Esophagus muscularis mucosa (tissue), 4 donors: ENCODE measurements around the gene COG5. TPM values are rescaled to one million over a fixed set of nuclear protein-coding genes. Genes with fewer than 3 reads are reported as not detected.
A peak's percentile ranks its signal among the peaks of the same experiment; 100 is the strongest.

Experiments used
- DNase-seq: peaks from one replicate; pipeline ENCODE4 v3.0.0-alpha.2; 2017; ENCODE audit errors: extremely low spot score
- H3K27ac ChIP-seq, 4 donors: fragments of 200-600 bp; sonication (generic); replicated peaks in 1 of 4; 1 replicate in 3 of 4; 2 replicates in 1 of 4; pipeline ENCODE4 v1.5.1; 2016 to 2019; ENCODE audit warnings: mild to moderate bottlenecking in 1 of 4
- H3K27me3 ChIP-seq, 4 donors: fragments of 200-600 bp; sonication (generic); one replicate each; pipeline versions ENCODE4 v1.5.1 to v1.6.0; 2016 to 2019
- H3K36me3 ChIP-seq, 4 donors: fragments of 200-600 bp; sonication (generic); one replicate each; pipeline ENCODE4 v1.5.1; 2016 to 2019
- H3K4me1 ChIP-seq, 4 donors: fragments of 200-600 bp; sonication (generic); one replicate each; pipeline ENCODE4 v1.5.1; 2016 to 2019
- H3K4me3 ChIP-seq, 4 donors: fragments of 200-600 bp; sonication (generic); 1 replicate in 2 of 4; 2 replicates in 2 of 4; pipeline ENCODE4 v1.5.1; 2016 to 2019; ENCODE audit warnings: mild to moderate bottlenecking in 4 of 4, moderate library complexity in 1 of 4
- H3K9me3 ChIP-seq, 4 donors: fragments of 200-600 bp; sonication (generic); 1 replicate in 3 of 4; 2 replicates in 1 of 4; pipeline ENCODE4 v1.5.1; 2016 to 2019
- EP300 ChIP-seq: sonication (generic); formaldehyde crosslinking; IDR thresholded peaks from one replicate; pipeline ENCODE4 v1.6.1; 2017; ENCODE audit warnings: antibody characterized with exemption
- POLR2A ChIP-seq: fragments of 450-650 bp; IDR thresholded peaks from one replicate; pipeline ENCODE4 v1.6.1; 2017; ENCODE audit warnings: antibody characterized with exemption, moderate library complexity, mild to moderate bottlenecking, low read depth
- POLR2AphosphoS5 ChIP-seq, 2 donors: sonication (generic); formaldehyde crosslinking; IDR thresholded peaks; one replicate each; pipeline ENCODE4 v1.6.1; 2017; ENCODE audit warnings: antibody characterized with exemption in 2 of 2
- WGBS: methylation state at CpG from one replicate; pipeline ENCODE4 v1.1.5; 2018; 5-methylcytosine and 5-hydroxymethylcytosine counted together
- intact Hi-C: fragments of 100-400 bp; cut with DNase I; formaldehyde crosslinking; loops from one replicate; pipeline ENCODE4 v1.15.1; 2023
- total RNA-seq, 4 donors: library from RNA; depleted of rRNA; stranded (reverse); fragments of >200 nt; gene quantifications; one replicate each; pipeline versions ENCODE4 v1.1.0 to v1.2.1, GENCODE V29; 2016
- TF ChIP-seq, protein P1 (sequence below), 3 experiments: fragments of 200-600 bp in 2 of 3; fragments of 450-650 bp in 1 of 3; sonication (generic) in 2 of 3; IDR thresholded peaks; one replicate each; pipeline ENCODE4 v1.5.1; 2017 to 2019; ENCODE audit warnings: antibody characterized with exemption in 3 of 3, mild to moderate bottlenecking in 2 of 3, moderate library complexity in 1 of 3

COG5 gene
- total RNA-seq, 4 donors from 2014 or later: 20.3 to 33.4 (median 24.9) TPM

DNA sequence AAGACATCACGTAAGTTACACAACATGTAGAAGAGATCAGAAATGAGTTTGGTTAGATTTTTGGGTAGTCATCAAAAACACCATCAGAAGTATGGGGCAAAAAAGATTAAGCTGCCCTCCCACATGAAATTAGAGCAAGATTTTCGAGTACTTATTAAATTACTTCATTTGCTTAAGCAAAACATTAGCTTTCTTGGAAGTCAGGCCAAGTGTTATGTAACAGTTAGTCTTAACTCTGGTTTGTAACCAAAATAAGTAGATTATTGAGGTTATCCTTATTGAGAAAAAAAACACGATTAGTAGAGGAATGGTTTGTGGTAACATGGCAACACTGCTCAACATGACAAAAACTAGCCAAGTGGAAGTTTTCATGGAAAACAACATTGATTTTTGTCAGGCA is 357.0 kb downstream of the COG5 start:
- DNase-seq: no peak
- WGBS: 65% methylated on average over 3 of the region's 3 CpGs
- TF ChIP-seq POLR2A: no peak
- no peak for TF ChIP-seq EP300
- TF ChIP-seq, protein P1, sequence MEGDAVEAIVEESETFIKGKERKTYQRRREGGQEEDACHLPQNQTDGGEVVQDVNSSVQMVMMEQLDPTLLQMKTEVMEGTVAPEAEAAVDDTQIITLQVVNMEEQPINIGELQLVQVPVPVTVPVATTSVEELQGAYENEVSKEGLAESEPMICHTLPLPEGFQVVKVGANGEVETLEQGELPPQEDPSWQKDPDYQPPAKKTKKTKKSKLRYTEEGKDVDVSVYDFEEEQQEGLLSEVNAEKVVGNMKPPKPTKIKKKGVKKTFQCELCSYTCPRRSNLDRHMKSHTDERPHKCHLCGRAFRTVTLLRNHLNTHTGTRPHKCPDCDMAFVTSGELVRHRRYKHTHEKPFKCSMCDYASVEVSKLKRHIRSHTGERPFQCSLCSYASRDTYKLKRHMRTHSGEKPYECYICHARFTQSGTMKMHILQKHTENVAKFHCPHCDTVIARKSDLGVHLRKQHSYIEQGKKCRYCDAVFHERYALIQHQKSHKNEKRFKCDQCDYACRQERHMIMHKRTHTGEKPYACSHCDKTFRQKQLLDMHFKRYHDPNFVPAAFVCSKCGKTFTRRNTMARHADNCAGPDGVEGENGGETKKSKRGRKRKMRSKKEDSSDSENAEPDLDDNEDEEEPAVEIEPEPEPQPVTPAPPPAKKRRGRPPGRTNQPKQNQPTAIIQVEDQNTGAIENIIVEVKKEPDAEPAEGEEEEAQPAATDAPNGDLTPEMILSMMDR (IDR thresholded peaks at IDR 0.05): no peak
- no peak for TF ChIP-seq POLR2AphosphoS5 (IDR thresholded peaks at IDR 0.05)
- no peak overlapping the region for H3K4me3 ChIP-seq
- H3K27ac ChIP-seq: no peak overlapping the region
- no peaks in the 10 kb centered on the region for H3K27me3 ChIP-seq
- H3K4me1 ChIP-seq: peaks cover 19 to 33% (median 26%) of the 10 kb centered on the region in 4 donors
- no peaks in the 10 kb centered on the region for H3K9me3 ChIP-seq
- intact Hi-C loops: no loop called here
- H3K36me3 ChIP-seq: peaks cover 36 to 74% (median 56%) of the 10 kb centered on the region in 4 donors

DNA sequence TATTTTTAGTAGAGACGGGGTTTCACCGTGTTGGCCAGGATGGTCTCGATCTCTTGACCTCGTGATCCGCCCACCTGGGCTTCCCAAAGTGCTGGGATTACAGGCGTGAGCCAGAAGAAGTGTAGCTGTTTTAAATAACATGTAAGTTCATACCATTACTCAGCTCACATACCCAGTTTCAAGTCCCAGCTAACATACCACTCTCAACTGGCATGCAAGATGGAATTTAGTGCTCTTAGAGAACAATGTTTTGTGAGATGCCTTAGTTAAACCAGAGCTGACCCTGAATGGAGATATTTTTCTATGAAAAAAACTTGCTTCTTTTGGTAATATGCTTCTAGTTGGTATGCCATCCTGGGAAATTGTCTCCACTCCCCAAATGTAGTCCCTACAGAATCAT is 357.6 kb downstream of the COG5 start:
- H3K36me3 ChIP-seq: peaks cover 38 to 79% (median 61%) of the 10 kb centered on the region in 4 donors
- intact Hi-C loops: no loop called here

DNA sequence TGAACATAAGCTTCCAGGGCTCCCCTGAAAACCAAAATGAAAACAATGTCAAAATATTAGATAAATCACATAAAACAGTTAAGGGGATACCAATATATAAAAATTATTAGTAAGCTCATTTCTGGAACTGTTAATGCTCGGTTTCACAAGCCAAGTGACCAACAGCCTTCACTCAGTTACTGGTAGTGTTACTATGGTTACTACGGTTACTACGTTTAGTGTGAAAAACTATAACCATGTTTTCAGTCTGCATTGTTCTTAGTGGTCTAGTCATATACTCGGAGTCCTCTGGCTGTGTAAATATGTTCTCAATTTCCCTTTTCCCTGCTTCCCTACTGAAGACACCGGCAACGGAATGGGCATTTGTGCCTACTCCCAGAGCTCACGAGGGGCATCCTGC is 360.1 kb downstream of the COG5 start:
- no peak overlapping the region for H3K4me3 ChIP-seq
- H3K27me3 ChIP-seq: no peaks in the 10 kb centered on the region
- no peaks in the 10 kb centered on the region for H3K9me3 ChIP-seq
- TF ChIP-seq POLR2AphosphoS5 (IDR thresholded peaks at IDR 0.05) (no peak), POLR2A (no peak), EP300 (no peak)
- TF ChIP-seq, protein P1 (IDR thresholded peaks at IDR 0.05): no peak
- peaks cover 41 to 82% (median 68%) of the 10 kb centered on the region in 4 donors for H3K36me3 ChIP-seq
- DNase-seq: no peak
- intact Hi-C loops: no loop called here
- 89% methylated on average over 7 of the region's 7 CpGs for WGBS
- H3K4me1 ChIP-seq: peaks cover 21 to 41% (median 34%) of the 10 kb centered on the region in 4 donors
- H3K27ac ChIP-seq: no peak overlapping the region

More for the DNA sequence above, 357.6 kb downstream of the COG5 start:
- Histone ChIP-seq H3K27ac (no peak overlapping the region), H3K27me3 (no peaks in the 10 kb centered on the region), H3K4me3 (no peak overlapping the region), H3K4me1 (peaks cover 19 to 33% (median 26%) of the 10 kb centered on the region in 4 donors), H3K9me3 (no peaks in the 10 kb centered on the region)
- TF ChIP-seq POLR2AphosphoS5 (IDR thresholded peaks at IDR 0.05) (no peak), POLR2A (no peak), EP300 (no peak)
- TF ChIP-seq, protein P1 (IDR thresholded peaks at IDR 0.05): no peak
- no peak for DNase-seq
- WGBS: 95% methylated on average over 6 of the region's 6 CpGs

DNA sequence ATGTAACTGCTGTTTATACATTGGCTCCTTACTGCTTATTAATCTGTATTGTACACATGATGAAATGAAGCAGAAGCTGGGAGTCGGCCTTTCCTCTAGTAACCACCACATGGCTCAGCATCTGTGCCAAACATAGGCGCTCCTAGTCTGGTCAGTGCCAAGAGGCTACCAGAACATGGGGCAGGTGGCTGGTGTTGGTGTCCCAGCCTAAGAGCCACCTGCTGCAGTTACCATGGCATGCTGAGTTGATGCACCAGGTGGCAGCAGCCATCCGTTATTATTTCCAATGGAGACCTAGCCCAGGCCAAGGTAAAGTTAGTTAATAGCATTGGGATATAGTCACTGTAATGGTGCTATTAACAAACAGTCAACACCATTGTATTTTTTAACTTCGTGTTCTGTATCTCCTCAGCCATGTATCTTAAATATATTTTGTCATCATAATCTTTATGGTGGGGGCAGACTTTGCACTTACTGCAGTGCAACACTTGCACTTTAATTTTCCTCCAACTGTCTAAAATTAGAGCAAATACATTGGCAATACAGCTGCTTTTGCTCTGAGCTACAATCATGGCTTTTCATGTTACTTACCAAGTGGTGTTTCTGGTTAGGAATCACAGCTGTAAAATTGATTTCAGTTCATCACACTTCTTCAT is 361.8 kb downstream of the COG5 start:
- no peaks in the 10 kb centered on the region for H3K27me3 ChIP-seq
- H3K36me3 ChIP-seq: peaks cover 49 to 96% (median 82%) of the 10 kb centered on the region in 4 donors
- peaks cover 7 to 24% (median 18%) of the 10 kb centered on the region in 4 donors for H3K4me1 ChIP-seq
- no peak for DNase-seq
- H3K27ac ChIP-seq: no peak overlapping the region
- H3K9me3 ChIP-seq: no peaks in the 10 kb centered on the region
- 83% methylated on average over 4 of the region's 4 CpGs for WGBS
- TF ChIP-seq EP300: no peak
- no peak for TF ChIP-seq POLR2AphosphoS5 (IDR thresholded peaks at IDR 0.05)
- TF ChIP-seq, protein P1 (IDR thresholded peaks at IDR 0.05): peak in 2 of 3 experiments; percentile 23 to 37
- TF ChIP-seq POLR2A: no peak
- H3K4me3 ChIP-seq: no peak overlapping the region
- intact Hi-C loops: no loop called here
